Sigmoid colon (tissue), 4 donors: Measurements from ENCODE around the gene DGLUCY.

Source experiments
- CTCF ChIP-seq, 4 experiments: fragments of 450-650 bp in 3 of 4; fragments of 200-600 bp in 1 of 4; IDR thresholded peaks; one replicate each; pipeline ENCODE4 v1.5.1; 2016 to 2019; ENCODE audit warnings: antibody characterized with exemption in 4 of 4, mild to moderate bottlenecking in 3 of 4, moderate library complexity in 2 of 4
- POLR2AphosphoS5 ChIP-seq, 4 donors: sonication (generic); formaldehyde crosslinking; IDR thresholded peaks; one replicate each; pipeline ENCODE4 v1.6.1; 2017; ENCODE audit warnings: antibody characterized with exemption in 4 of 4

- TF ChIP-seq CTCF (IDR thresholded peaks at IDR 0.05) (no peak), POLR2AphosphoS5 (IDR thresholded peaks at IDR 0.05) (no peak)
These were observed 77.0 kb downstream of the DGLUCY start for GRCh38 chr14:91190853-91191252.
